Spinal cord (tissue), 10 donors: ENCODE data around the gene OTUB2. TPM values are rescaled to one million over a fixed set of nuclear protein-coding genes. Genes with fewer than 3 reads are reported as not detected.

Source experiments
- DNase-seq, 6 donors: peaks; one replicate each; pipeline versions ENCODE4 v3.0.0 to v3.0.0-alpha.2; 2013 to 2015; ENCODE audit warnings: low spot score in 6 of 6, low read depth in 4 of 6
- H3K27ac ChIP-seq: one replicate; pipeline ENCODE4 v1.5.1; 2013; ENCODE audit warnings: low read depth, low read length, control low read depth
- H3K27me3 ChIP-seq: one replicate; pipeline ENCODE4 v1.6.1; 2013; ENCODE audit warnings: low read length; ENCODE audit not compliant: control insufficient read depth, insufficient read depth
- H3K36me3 ChIP-seq: one replicate; pipeline ENCODE4 v1.6.1; 2013; ENCODE audit warnings: low read length; ENCODE audit not compliant: control insufficient read depth, insufficient read depth
- H3K4me1 ChIP-seq: one replicate; pipeline ENCODE4 v1.6.1; 2013; ENCODE audit warnings: low read length; ENCODE audit not compliant: control insufficient read depth, insufficient read depth
- H3K4me3 ChIP-seq: one replicate; pipeline ENCODE4 v1.5.1; 2013; ENCODE audit warnings: low read depth, low read length, control low read depth
- H3K9me3 ChIP-seq: one replicate; pipeline ENCODE4 v1.6.1; 2013; ENCODE audit warnings: low read length; ENCODE audit not compliant: control insufficient read depth, insufficient read depth
- WGBS: methylation state at CpG from one replicate; pipeline ENCODE4 v1.1.5; 2013; ENCODE audit warnings: missing lambda C conversion rate; ENCODE audit not compliant: insufficient coverage; 5-methylcytosine and 5-hydroxymethylcytosine counted together
- polyA plus RNA-seq, 2 donors: library from polyadenylated mRNA; unstranded; fragments of 120-200 nt; gene quantifications; one replicate each; pipeline ENCODE4 v1.2.1, GENCODE V29; 2013; ENCODE audit not compliant: insufficient read length in 2 of 2
- total RNA-seq, 2 donors: library from RNA; depleted of rRNA in 1 of 2; stranded (reverse); fragments of 120-200 nt in 1 of 2; fragments of >200 nt in 1 of 2; gene quantifications; one replicate each; pipeline versions ENCODE4 v1.2.3 to v1.2.4, GENCODE V29; 2013 to 2014
- donor health status: healthy.

OTUB2 gene
- total and polyA plus RNA-seq, 4 donors = 3.6 to 5.8 (median 4.3) TPM

- Histone ChIP-seq H3K4me1 (peaks cover 4% of the 10 kb centered on the region), H3K36me3 (no peaks in the 10 kb centered on the region), H3K9me3 (no peaks in the 10 kb centered on the region), H3K4me3 (no peak overlapping the region), H3K27ac (no peak overlapping the region), H3K27me3 (no peaks in the 10 kb centered on the region)
- 87% methylated on average over 4 of the region's 4 CpGs for WGBS
- DNase-seq = peak in 1 of 6 donors; percentile 66
These were observed 61.8 kb downstream of the OTUB2 start for GRCh38 chr14:94087891-94088290.

GRCh38 chr14:94088516-94088915, 62.4 kb downstream of the OTUB2 start:
- H3K36me3 ChIP-seq = no peaks in the 10 kb centered on the region
- peaks cover 4% of the 10 kb centered on the region for H3K4me1 ChIP-seq
- H3K27ac ChIP-seq = no peak overlapping the region
- DNase-seq = no peak
- H3K9me3 ChIP-seq = no peaks in the 10 kb centered on the region
- no peak overlapping the region for H3K4me3 ChIP-seq
- no peaks in the 10 kb centered on the region for H3K27me3 ChIP-seq
- WGBS = no CpG with 5 or more reads among the region's 5 CpGs

- DNase-seq = no peak
- Histone ChIP-seq H3K9me3 (no peaks in the 10 kb centered on the region), H3K4me1 (no peaks in the 10 kb centered on the region), H3K27me3 (no peaks in the 10 kb centered on the region), H3K36me3 (no peaks in the 10 kb centered on the region), H3K27ac (no peak overlapping the region), H3K4me3 (no peak overlapping the region)
- WGBS = 100% methylated on average over 2 of the region's 4 CpGs
These were observed 63.3 kb downstream of the OTUB2 start for GRCh38 chr14:94089479-94089878.

- Histone ChIP-seq H3K36me3 (peaks cover 8% of the 10 kb centered on the region), H3K27ac (no peak overlapping the region), H3K27me3 (no peaks in the 10 kb centered on the region), H3K9me3 (no peaks in the 10 kb centered on the region), H3K4me1 (no peaks in the 10 kb centered on the region), H3K4me3 (no peak overlapping the region)
- no peak for DNase-seq
- WGBS = no CpG with 5 or more reads among the region's 2 CpGs
These were observed 67.3 kb downstream of the OTUB2 start for GRCh38 chr14:94093418-94093817.

GRCh38 chr14:94097091-94097490, 71.0 kb downstream of the OTUB2 start:
- Histone ChIP-seq H3K36me3 (peaks cover 30% of the 10 kb centered on the region), H3K4me1 (peaks cover 7% of the 10 kb centered on the region), H3K9me3 (no peaks in the 10 kb centered on the region), H3K27ac (no peak overlapping the region), H3K27me3 (no peaks in the 10 kb centered on the region), H3K4me3 (no peak overlapping the region)
- DNase-seq = no peak
- WGBS = 59% methylated on average over 2 of the region's 4 CpGs

Other genes starting within 250 kb of the OTUB2 start
- 1 to 10 TPM; 4.5 to 5.7 TPM for gene PRIMA1, start 237.9 kb upstream of the OTUB2 start, total RNA-seq
- gene PRIMA1, start 237.9 kb upstream of the OTUB2 start, polyA plus RNA-seq = 10 to 100 TPM; 18.4 to 27.8 TPM
- gene FAM181A, start 99.0 kb upstream of the OTUB2 start, total RNA-seq = 1 to 10 TPM; 3.3 to 3.5 TPM
- 10 to 100 TPM; 11.8 to 16.0 TPM for gene FAM181A, start 99.0 kb upstream of the OTUB2 start, polyA plus RNA-seq
- 1 to 10 TPM in 1 of 2 donors, under 1 TPM in 1; 0.50 to 4.0 TPM for gene ASB2, start 49.8 kb upstream of the OTUB2 start, total RNA-seq
- 1 to 10 TPM; 1.6 to 2.1 TPM for gene ASB2, start 49.8 kb upstream of the OTUB2 start, polyA plus RNA-seq
- not detected for gene CCDC197, start 29.0 kb upstream of the OTUB2 start, total RNA-seq
- not detected for gene CCDC197, start 29.0 kb upstream of the OTUB2 start, polyA plus RNA-seq
- 100 to 1,000 TPM; 142 to 259 TPM for gene DDX24, start 54.9 kb downstream of the OTUB2 start, total RNA-seq
- gene DDX24, start 54.9 kb downstream of the OTUB2 start, polyA plus RNA-seq = 100 to 1,000 TPM; 242 to 263 TPM
- gene IFI27L1, start 55.0 kb downstream of the OTUB2 start, total RNA-seq = 10 to 100 TPM; 14.0 to 74.2 TPM
- gene IFI27L1, start 55.0 kb downstream of the OTUB2 start, polyA plus RNA-seq = 10 to 100 TPM; 64.2 to 74.7 TPM
- gene IFI27, start 84.4 kb downstream of the OTUB2 start, total RNA-seq = 100 to 1,000 TPM in 1 of 2 donors, 10 to 100 TPM in 1; 35.9 to 133 TPM
- gene IFI27, start 84.4 kb downstream of the OTUB2 start, polyA plus RNA-seq = 10 to 100 TPM; 36.8 to 48.3 TPM
- 100 to 1,000 TPM in 1 of 2 donors, 10 to 100 TPM in 1; 38.4 to 110 TPM for gene IFI27L2, start 103.3 kb downstream of the OTUB2 start, total RNA-seq
- gene IFI27L2, start 103.3 kb downstream of the OTUB2 start, polyA plus RNA-seq = 100 to 1,000 TPM in 1 of 2 donors, 10 to 100 TPM in 1; 96.4 to 114 TPM
- gene PPP4R4, start 148.0 kb downstream of the OTUB2 start, total RNA-seq = 10 to 100 TPM in 1 of 2 donors, 1 to 10 TPM in 1; 8.8 to 13.9 TPM
- 10 to 100 TPM in 1 of 2 donors, 1 to 10 TPM in 1; 8.0 to 10.8 TPM for gene PPP4R4, start 148.0 kb downstream of the OTUB2 start, polyA plus RNA-seq